ENCODE measurements around the gene SPAG9.
"Not testable (repeated sequence)": the region's sequence is repeated elsewhere in the genome, so short reads cannot be mapped to it uniquely, and the experiment has no call there.

SPAG9 gene

GRCh38 chr17:50952013-50952412, 168.7 kb downstream of the SPAG9 start:
- peak; percentile 76 for DNase-seq

GRCh38 chr17:50949989-50950877, 170.4 kb downstream of the SPAG9 start:
- DNase-seq, result peak; percentile 16

GRCh38 chr17:50949128-50949988, 171.3 kb downstream of the SPAG9 start:
- DNase-seq, result no peak

GRCh38 chr17:50948711-50949110, 172.0 kb downstream of the SPAG9 start:
- DNase-seq, result no peak

- DNase-seq, result no peak
These were observed 172.7 kb downstream of the SPAG9 start for GRCh38 chr17:50947782-50948543.

- no peak for DNase-seq
These were observed 173.5 kb downstream of the SPAG9 start for GRCh38 chr17:50946891-50947781.

GRCh38 chr17:50946223-50946890, 174.3 kb downstream of the SPAG9 start:
- DNase-seq, result no peak

GRCh38 chr17:50945779-50946222, 174.9 kb downstream of the SPAG9 start:
- no peak for DNase-seq

GRCh38 chr17:50944902-50945720, 175.6 kb downstream of the SPAG9 start:
- DNase-seq, result no peak

GRCh38 chr17:50944054-50944901, 176.4 kb downstream of the SPAG9 start:
- no peak for DNase-seq

- no peak for DNase-seq
These were observed 177.1 kb downstream of the SPAG9 start for GRCh38 chr17:50943575-50943933.

GRCh38 chr17:50941676-50942048, 179.0 kb downstream of the SPAG9 start:
- DNase-seq, result not testable (repeated sequence)

GRCh38 chr17:50939795-50940684, 180.6 kb downstream of the SPAG9 start:
- DNase-seq, result no peak

GRCh38 chr17:50939542-50939794, 181.2 kb downstream of the SPAG9 start:
- DNase-seq, result no peak

GRCh38 chr17:50938821-50939541, 181.7 kb downstream of the SPAG9 start:
- DNase-seq, result no peak

GRCh38 chr17:50935996-50936266, 184.7 kb downstream of the SPAG9 start:
- no peak for DNase-seq

- DNase-seq, result peak; percentile 77
These were observed 185.3 kb downstream of the SPAG9 start for GRCh38 chr17:50935221-50935995.
